GM06990 (cell line): ENCODE data around the gene MPP4.

Experiments used
- DNase-seq: peaks from one replicate; pipeline ENCODE4 v3.0.0-alpha.2; 2011; ENCODE audit not compliant: insufficient read length; ENCODE audit errors: extremely low read depth
- H3K27me3 ChIP-seq: replicated peaks from 2 replicates; pipeline ENCODE4 v1.6.0; 2011; ENCODE audit warnings: low read length; ENCODE audit not compliant: control insufficient read depth, insufficient read depth
- H3K36me3 ChIP-seq: 2 replicates; pipeline ENCODE4 v1.5.1; 2011; ENCODE audit warnings: low read length; ENCODE audit not compliant: control insufficient read depth, insufficient read depth
- H3K4me3 ChIP-seq: replicated peaks from 2 replicates; pipeline ENCODE4 v1.5.1; 2011; ENCODE audit warnings: low read depth, mild to moderate bottlenecking, control low read depth, low read length
- TF ChIP-seq, protein P1 (sequence below): IDR thresholded peaks from 2 replicates; pipeline ENCODE4 v1.5.1; 2011; ENCODE audit warnings: low read length, control low read depth, mild to moderate bottlenecking, inconsistent platforms; ENCODE audit not compliant: insufficient read depth, poor library complexity, severe bottlenecking

The MPP4 gene

DNA sequence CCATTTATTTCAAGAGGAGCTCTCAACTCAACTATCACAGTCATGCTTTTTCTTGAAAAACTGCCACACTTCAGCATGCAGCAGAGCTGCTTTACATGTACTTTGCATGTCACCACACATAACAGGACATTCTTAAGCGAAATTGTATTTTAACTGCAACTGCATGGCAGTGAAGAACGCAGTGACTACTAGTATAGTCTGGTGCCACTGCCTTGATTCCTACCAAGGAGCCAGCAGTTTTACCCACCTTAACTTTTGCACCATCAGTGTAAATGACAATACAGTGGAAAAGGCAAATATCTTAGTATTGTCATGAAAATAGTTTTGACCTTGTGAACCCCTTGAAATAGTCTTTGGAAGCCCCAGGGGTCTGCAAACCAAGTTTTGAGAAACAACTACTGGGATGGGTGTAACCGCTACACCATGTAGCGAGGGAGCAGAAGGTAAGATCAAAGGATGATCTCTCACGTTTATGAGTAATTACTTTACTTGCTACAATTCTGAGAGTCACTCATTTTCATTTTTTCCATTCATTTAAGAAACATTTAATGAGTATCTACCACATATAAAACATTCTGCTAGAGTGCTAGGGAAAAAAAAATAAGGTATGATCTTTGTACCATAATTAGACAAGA is 32.3 kb upstream of the MPP4 start:
- TF ChIP-seq, protein P1, sequence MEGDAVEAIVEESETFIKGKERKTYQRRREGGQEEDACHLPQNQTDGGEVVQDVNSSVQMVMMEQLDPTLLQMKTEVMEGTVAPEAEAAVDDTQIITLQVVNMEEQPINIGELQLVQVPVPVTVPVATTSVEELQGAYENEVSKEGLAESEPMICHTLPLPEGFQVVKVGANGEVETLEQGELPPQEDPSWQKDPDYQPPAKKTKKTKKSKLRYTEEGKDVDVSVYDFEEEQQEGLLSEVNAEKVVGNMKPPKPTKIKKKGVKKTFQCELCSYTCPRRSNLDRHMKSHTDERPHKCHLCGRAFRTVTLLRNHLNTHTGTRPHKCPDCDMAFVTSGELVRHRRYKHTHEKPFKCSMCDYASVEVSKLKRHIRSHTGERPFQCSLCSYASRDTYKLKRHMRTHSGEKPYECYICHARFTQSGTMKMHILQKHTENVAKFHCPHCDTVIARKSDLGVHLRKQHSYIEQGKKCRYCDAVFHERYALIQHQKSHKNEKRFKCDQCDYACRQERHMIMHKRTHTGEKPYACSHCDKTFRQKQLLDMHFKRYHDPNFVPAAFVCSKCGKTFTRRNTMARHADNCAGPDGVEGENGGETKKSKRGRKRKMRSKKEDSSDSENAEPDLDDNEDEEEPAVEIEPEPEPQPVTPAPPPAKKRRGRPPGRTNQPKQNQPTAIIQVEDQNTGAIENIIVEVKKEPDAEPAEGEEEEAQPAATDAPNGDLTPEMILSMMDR, result no peak

DNA sequence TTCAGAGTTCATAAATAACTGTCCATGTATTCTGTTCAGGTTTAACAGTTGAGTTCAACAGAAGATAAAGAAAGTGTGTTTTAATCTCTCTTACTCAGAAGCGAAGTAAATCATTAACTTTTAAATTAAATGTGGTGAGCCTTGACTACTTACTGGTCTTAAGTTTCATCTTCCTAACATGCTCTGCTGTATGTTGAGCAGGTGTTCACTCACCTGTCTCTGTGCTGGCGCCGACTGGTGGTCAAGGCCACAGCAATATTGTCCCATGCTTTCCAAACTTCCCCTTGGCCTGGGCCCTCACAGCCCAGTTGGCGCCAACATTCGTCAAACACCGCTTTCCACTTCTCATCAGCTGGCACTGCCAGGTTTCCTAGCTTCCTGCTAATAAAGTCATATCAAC is 17.0 kb upstream of the MPP4 start:
- H3K36me3 ChIP-seq, result peaks cover 7% of the 10 kb centered on the region

More for the DNA sequence above, 32.3 kb upstream of the MPP4 start:
- no peak for DNase-seq
- H3K36me3 ChIP-seq, result no peaks in the 10 kb centered on the region
- H3K4me3 ChIP-seq, result no peak overlapping the region
- H3K27me3 ChIP-seq, result no peaks in the 10 kb centered on the region

DNA sequence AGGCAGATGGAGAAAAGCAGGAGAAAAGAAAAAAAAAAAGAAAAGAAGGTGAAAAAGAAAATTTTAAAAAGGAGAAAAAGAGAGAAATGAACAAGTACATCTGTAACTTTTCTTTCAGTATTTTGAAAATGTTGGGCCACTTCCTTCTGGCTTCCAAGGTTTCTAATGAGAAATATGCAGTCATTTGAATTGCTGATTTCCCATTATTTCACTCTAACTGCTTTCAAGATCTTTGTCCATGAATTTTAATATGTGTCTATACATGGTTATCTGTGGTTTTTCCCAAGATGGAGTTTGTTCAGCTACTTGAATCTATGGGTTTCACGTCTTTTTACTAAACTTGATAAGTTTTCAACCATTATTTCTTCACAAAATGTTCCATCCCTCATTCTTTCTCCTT is 14.3 kb upstream of the MPP4 start:
- DNase-seq, result no peak
- TF ChIP-seq, protein P1, result no peak
- Histone ChIP-seq H3K36me3 (peaks cover 7% of the 10 kb centered on the region), H3K4me3 (no peak overlapping the region), H3K27me3 (no peaks in the 10 kb centered on the region)

More for the DNA sequence above, 17.0 kb upstream of the MPP4 start:
- TF ChIP-seq, protein P1, result no peak
- Histone ChIP-seq H3K4me3 (no peak overlapping the region), H3K27me3 (no peaks in the 10 kb centered on the region)
- no peak for DNase-seq

DNA sequence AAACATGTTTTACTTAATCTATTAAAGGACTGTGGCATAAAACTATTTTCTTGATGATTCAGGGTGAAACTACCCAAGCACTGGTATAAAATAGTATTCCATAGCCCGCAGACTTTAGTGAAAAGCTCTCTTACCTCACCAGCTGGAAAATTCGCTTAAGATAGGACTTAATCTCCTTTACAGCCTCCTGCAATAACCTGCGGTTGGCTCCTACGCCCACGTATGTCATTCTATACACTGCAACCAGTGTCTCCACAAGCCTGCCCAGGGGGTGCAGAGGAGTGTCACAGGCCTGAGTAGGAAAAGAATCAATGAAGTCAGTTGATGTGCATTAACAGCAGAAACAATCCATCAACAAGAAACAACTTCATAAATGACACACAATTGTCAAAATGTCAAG is 11.3 kb upstream of the MPP4 start:
- TF ChIP-seq, protein P1, result no peak
- H3K27me3 ChIP-seq, result no peaks in the 10 kb centered on the region
- H3K36me3 ChIP-seq, result peaks cover 3% of the 10 kb centered on the region; the same call in 1 of the 2 replicates
- H3K4me3 ChIP-seq, result no peak overlapping the region
- no peak for DNase-seq

DNA sequence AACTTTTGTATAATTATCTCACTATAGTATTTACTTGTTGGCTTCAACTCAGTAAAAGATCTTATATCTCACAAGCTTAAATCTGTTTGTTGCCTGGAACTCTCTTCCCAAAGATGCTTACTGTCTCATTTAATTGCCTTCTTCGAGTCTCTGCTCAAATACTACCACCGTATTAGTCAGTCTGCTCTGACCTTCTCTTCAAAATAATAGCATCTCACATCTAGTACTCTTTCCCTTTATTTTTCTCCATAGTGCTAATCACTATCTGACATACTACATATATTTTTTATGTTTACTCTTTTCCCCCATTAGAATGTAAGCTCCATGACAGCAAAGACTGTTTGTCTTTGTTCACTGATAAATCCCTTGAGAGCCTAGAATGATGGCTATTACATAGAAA is 10.6 kb upstream of the MPP4 start:
- Histone ChIP-seq H3K27me3 (no peaks in the 10 kb centered on the region), H3K4me3 (no peak overlapping the region), H3K36me3 (no peaks in the 10 kb centered on the region)
- no peak for DNase-seq
- TF ChIP-seq, protein P1, result no peak

DNA sequence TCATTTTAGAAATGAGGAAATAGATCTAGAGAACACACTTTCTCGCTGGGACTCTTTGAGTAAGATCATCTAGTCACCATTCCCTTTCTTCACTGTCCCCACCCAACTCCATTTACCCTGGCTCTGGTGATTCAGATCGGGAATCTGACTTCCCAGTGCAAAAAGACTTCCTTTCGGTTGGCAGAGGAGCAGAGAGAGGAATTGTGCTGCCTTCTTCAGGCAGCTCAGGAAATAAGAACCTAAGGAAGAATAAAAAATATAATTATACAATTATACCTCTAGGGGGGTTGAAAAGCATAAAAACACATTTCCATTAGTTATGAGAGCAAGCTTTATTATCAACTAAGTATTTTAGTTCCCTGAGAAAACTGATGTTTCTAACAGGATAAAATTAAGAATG is 9.3 kb upstream of the MPP4 start:
- Histone ChIP-seq H3K36me3 (no peaks in the 10 kb centered on the region), H3K27me3 (no peaks in the 10 kb centered on the region), H3K4me3 (no peak overlapping the region)
- DNase-seq, result no peak
- TF ChIP-seq, protein P1, result no peak
